Heart left ventricle (tissue), 16 donors: ENCODE results near the gene PDK2. TPM values are rescaled to one million over a fixed set of nuclear protein-coding genes. Genes with fewer than 3 reads are reported as not detected.
A peak's percentile ranks its signal among the peaks of the same experiment; 100 is the strongest.

ENCODE experiments used
- ATAC-seq, 4 donors: fragments of 200-7000 bp; cut with Tn5 transposase; one replicate each; pipeline ENCODE4 v1.9.1; 2020 to 2022; ENCODE audit warnings: moderate library complexity in 4 of 4, mild to moderate bottlenecking in 3 of 4, moderate number of reproducible peaks in 1 of 4
- DNase-seq, 5 donors: peaks; one replicate each; pipeline ENCODE4 v3.0.0-alpha.2; 2020
- H3K27ac ChIP-seq, 12 donors: fragments of 200-600 bp; sonication (generic) in 4 of 12; one replicate each; pipeline versions ENCODE4 v1.5.0 to v1.8.0; 2016 to 2022; ENCODE audit warnings: mild to moderate bottlenecking in 2 of 12
- H3K27me3 ChIP-seq, 9 donors: fragments of 200-600 bp; sonication (generic) in 2 of 9; one replicate each; pipeline versions ENCODE4 v1.5.1 to v1.8.0; 2016 to 2022; ENCODE audit warnings: mild to moderate bottlenecking in 3 of 9
- H3K36me3 ChIP-seq, 9 donors: fragments of 200-600 bp; sonication (generic) in 2 of 9; one replicate each; pipeline versions ENCODE4 v1.5.0 to v1.8.0; 2018 to 2022; ENCODE audit warnings: mild to moderate bottlenecking in 2 of 9
- H3K4me1 ChIP-seq, 12 donors: fragments of 200-600 bp; sonication (generic) in 4 of 12; one replicate each; pipeline versions ENCODE4 v1.5.0 to v1.8.0; 2016 to 2022; ENCODE audit warnings: mild to moderate bottlenecking in 3 of 12
- H3K4me3 ChIP-seq, 12 donors: fragments of 200-600 bp; sonication (generic) in 4 of 12; one replicate each; pipeline versions ENCODE4 v1.5.0 to v1.8.0; 2017 to 2022; ENCODE audit warnings: mild to moderate bottlenecking in 9 of 12, moderate library complexity in 4 of 12
- H3K9me3 ChIP-seq, 12 donors: fragments of 200-600 bp; sonication (generic) in 4 of 12; one replicate each; pipeline versions ENCODE4 v1.5.0 to v1.8.0; 2016 to 2022; ENCODE audit warnings: mild to moderate bottlenecking in 1 of 12
- CTCF ChIP-seq, 12 donors: fragments of 200-600 bp; sonication (generic) in 4 of 12; IDR thresholded peaks; one replicate each; pipeline versions ENCODE4 v1.5.0 to v1.8.0; 2018 to 2022; ENCODE audit warnings: antibody characterized with exemption in 12 of 12, mild to moderate bottlenecking in 5 of 12
- POLR2A ChIP-seq, 2 donors: fragments of 450-650 bp; IDR thresholded peaks; one replicate each; pipeline ENCODE4 v1.6.1; 2017; ENCODE audit warnings: antibody characterized with exemption in 2 of 2, mild to moderate bottlenecking in 2 of 2, moderate library complexity in 2 of 2
- WGBS, 4 donors: extraction: QIAGEN DNeasy Blood & Tissue Kit in 2 of 4; methylation state at CpG; one replicate each; pipeline versions ENCODE4 v1.1.5 to v1.1.7; 2013 to 2018; 5-methylcytosine and 5-hydroxymethylcytosine counted together
- intact Hi-C, 10 donors: fragments of 100-400 bp; cut with DNase I; formaldehyde crosslinking; loops; one replicate each; pipeline versions ENCODE4 v1.11.1 to v1.14.2; 2022
- polyA plus RNA-seq, 2 donors: library from polyadenylated mRNA; stranded (reverse); fragments of 200-250 nt; gene quantifications; one replicate each; pipeline ENCODE4 v1.2.3, GENCODE V29; 2013
- total RNA-seq, 9 donors: library from RNA; depleted of rRNA in 2 of 9; stranded (reverse); fragments of >200 nt in 2 of 9; fragmentation: NEBNext Ultra II Directional in 3 of 9; extraction: Animal tissue kit (Norgen Biotek cat#: 25700) in 3 of 9; gene quantifications; one replicate each; pipeline versions ENCODE4 v1.1.0 to v1.2.4, GENCODE V29; 2016 to 2023
- donor health status: ischemic (EF 13 %, LVEDD 7.1; RV severe dilation, severe dysfunction).
- donor health status: healthy with polysubstance abuse.
- donor health status: DM: no; HTN: yes; CAD: no.
- donor health status: DM: no; HTN: no; CAD: no.
- donor health status: ischemic (EF 25% LVEDD 6.9; RV normal size, moderate dysfunction).
- donor health status: ischemic (EF 25% LVEDD 5.7; RV mildly dilated, moderate dysfunction).
- donor health status: healthy.
- donor health status: DM: yes; HTN: yes; CAD: no.
- donor health status: ischemic (EF 35%, LVEDD 5.7; RV mildly dilated, moderate dysfunction).
- donor health status: nonischemic (EF 11% LVEDD 7.7; RV severe dilation, severe dysfunction).
- donor health status: DM: yes; HTN: yes; CAD: no.
- donor health status: PGD.
- donor health status: ischemic (EF 29% LVEDD 5.4; RV normal size, mild dysfunction).
- donor health status: nonischemic (EF 23%, LVEDD 6.1; RV moderate dilation, normal function).

PDK2 gene
- total and polyA plus RNA-seq, 11 donors, result 125 to 490 (median 187) TPM

- whole genome bisulfite sequencing, 4 donors, result 54 to 61% (median 58%) methylated on average over 7 of the region's 7 CpGs
- Histone ChIP-seq H3K27ac (peak overlapping the region in 6 of 12 donors; percentile 25 to 60 (median 40)), H3K9me3 (no peaks in the 10 kb centered on the region), H3K36me3 (peaks cover 0 to 70% (median 44%) of the 10 kb centered on the region in 9 donors), H3K4me1 (peaks cover 0 to 18% (median 1%) of the 10 kb centered on the region in 12 donors), H3K4me3 (no peak overlapping the region), H3K27me3 (no peaks in the 10 kb centered on the region)
- intact Hi-C loops, result loop anchor here in 4 of 10 donors (5.0 to 10.0 kb wide), 3 partner anchors 204 to 506 kb away; partner anchors contain the start of gene NXPH3 (in 1 of the 4)
- DNase-seq (peak; percentile 55 to 86 (median 67)), ATAC-seq (peak; percentile 70 to 86 (median 82))
- TF ChIP-seq CTCF (IDR thresholded peaks at IDR 0.05) (no peak), POLR2A (IDR thresholded peaks at IDR 0.05) (no peak)
These were observed 14.3 kb upstream of the PDK2 start for GRCh38 chr17:50080827-50081226.

GRCh38 chr17:50081757-50082156 lies 13.4 kb upstream of the PDK2 start:
- H3K4me1 ChIP-seq, result peaks cover 0 to 18% (median 1%) of the 10 kb centered on the region in 12 donors
- H3K27me3 ChIP-seq, result no peaks in the 10 kb centered on the region
- peaks cover 0 to 62% (median 36%) of the 10 kb centered on the region in 9 donors for H3K36me3 ChIP-seq
- no peak overlapping the region for H3K4me3 ChIP-seq
- DNase-seq, result no peak
- 80 to 87% (median 84%) methylated on average over 5 of the region's 5 CpGs for WGBS, 4 donors
- H3K27ac ChIP-seq, result peak overlapping the region in 5 of 12 donors; percentile 25 to 60 (median 46)
- TF ChIP-seq CTCF (IDR thresholded peaks at IDR 0.05), result no peak
- TF ChIP-seq POLR2A (IDR thresholded peaks at IDR 0.05), result no peak
- H3K9me3 ChIP-seq, result no peaks in the 10 kb centered on the region
- intact Hi-C loops, result loop anchor here in 4 of 10 donors (5.0 to 10.0 kb wide), 3 partner anchors 204 to 507 kb away; partner anchors contain the start of gene NXPH3 (in 1 of the 4)
- ATAC-seq, result no peak

GRCh38 chr17:50087246-50087911 lies 7.8 kb upstream of the PDK2 start:
- H3K36me3 ChIP-seq, result peaks cover 0 to 29% (median 14%) of the 10 kb centered on the region in 9 donors
- no peak overlapping the region for H3K4me3 ChIP-seq
- WGBS, 4 donors, result 53 to 59% (median 55%) methylated on average over 10 of the region's 10 CpGs
- TF ChIP-seq POLR2A (IDR thresholded peaks at IDR 0.05) (no peak), CTCF (IDR thresholded peaks at IDR 0.05) (peak in 11 of 12 donors; percentile 92 to 99 (median 97))
- no peaks in the 10 kb centered on the region for H3K27me3 ChIP-seq
- intact Hi-C loops, result loop anchor here in 9 of 10 donors (1.0 to 10.0 kb wide), 4 partner anchors 60 to 513 kb away; partner anchors contain the start of gene NXPH3 (in 1 of the 9)
- H3K4me1 ChIP-seq, result no peaks in the 10 kb centered on the region
- no peaks in the 10 kb centered on the region for H3K9me3 ChIP-seq
- peak; percentile 66 to 91 (median 87) for ATAC-seq
- no peak overlapping the region for H3K27ac ChIP-seq
- DNase-seq, result peak; percentile 60 to 86 (median 71)

GRCh38 chr17:50087912-50088405 lies 7.2 kb upstream of the PDK2 start:
- ATAC-seq, result peak in 2 of 4 donors; percentile 23 to 25
- WGBS, 4 donors, result 82 to 89% (median 87%) methylated on average over 16 to 19 of the region's 19 CpGs
- Histone ChIP-seq H3K4me3 (no peak overlapping the region), H3K36me3 (peaks cover 0 to 25% (median 14%) of the 10 kb centered on the region in 9 donors), H3K4me1 (no peaks in the 10 kb centered on the region), H3K27ac (no peak overlapping the region), H3K27me3 (no peaks in the 10 kb centered on the region), H3K9me3 (no peaks in the 10 kb centered on the region)
- peak in 1 of 5 donors; percentile 54 for DNase-seq
- TF ChIP-seq POLR2A (IDR thresholded peaks at IDR 0.05), result no peak
- no peak for TF ChIP-seq CTCF (IDR thresholded peaks at IDR 0.05)
- intact Hi-C loops, result loop anchor here (1.0 to 10.0 kb wide), 5 partner anchors 61 to 513 kb away; partner anchors contain the start of gene NXPH3 (in 1 of the 10)
